GM18861 (cell line): ENCODE measurements around the gene MPZL2.
"Not testable (repeated sequence)": the region's sequence is repeated elsewhere in the genome, so short reads cannot be mapped to it uniquely, and the experiment has no call there.

Experiments used
- ATAC-seq: cut with Tn5 transposase; IDR thresholded peaks from one replicate; pipeline ENCODE4 v1.9.1; 2021; ENCODE audit not compliant: unreplicated experiment

The MPZL2 gene

DNA sequence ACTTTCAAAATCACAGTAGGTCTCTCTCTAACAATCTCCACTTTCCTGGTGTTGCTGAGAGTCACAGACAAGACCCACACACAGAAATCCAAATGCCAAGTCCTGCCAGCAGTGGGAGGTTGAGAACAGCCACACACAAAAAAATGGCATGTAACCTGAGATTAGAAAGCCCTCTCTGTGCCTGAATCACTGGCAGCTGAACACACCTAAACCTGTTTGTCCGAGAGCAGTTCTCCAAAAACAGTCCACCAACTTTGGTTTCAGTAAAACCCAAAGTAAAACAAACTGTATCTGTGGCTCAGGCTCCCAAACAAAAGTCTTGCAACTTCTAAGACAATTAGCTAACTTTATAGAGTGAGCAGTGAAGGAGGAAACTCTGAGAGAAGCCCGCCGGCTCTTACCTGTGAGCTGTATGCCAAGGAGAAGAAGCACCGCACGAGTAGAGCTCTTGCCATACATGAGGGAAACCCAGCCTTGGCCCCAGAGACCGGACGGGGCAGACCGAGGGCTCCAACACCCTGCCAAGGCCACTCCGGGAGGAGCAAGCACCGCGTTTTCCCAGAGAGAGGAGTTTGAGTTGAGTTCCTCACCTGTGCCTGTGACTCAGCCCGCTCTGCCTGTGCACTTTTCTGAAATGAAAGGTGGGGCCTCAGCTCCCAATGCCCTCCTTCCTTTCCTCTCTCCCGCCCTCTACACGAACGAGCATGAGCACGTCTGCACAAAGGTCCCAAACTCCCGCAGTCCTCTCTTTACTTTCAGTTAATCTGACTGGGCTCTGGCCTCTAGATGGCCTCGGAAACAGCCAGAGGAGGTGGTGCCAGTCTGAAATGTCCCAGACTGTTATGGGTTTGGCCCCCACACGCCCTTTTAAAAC lies at the start of gene MPZL2:
Gene MPZL2 (minus strand): TSS at position 603 of the 874 bp plus-strand sequence. CDS start 144 bp downstream, at position 459.
- ATAC-seq, result no peak

DNA sequence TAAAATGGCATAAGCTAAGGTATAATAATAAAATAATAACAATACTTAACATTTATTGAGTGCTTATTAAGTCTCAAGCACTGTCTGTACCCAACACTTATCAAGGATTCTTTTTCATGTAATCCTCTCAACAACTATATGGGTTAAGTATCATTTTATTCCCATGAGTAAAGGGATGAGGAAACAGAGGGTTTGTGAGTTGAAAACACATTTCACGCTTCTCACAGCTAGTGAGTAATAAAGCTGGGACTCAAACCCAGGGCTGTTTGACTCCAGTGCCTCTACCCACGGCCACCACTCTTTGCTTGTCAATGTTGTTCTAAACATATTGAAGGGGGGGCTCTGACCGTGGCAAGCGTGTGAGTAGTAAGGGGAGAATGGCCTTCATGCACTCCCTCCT lies 49.1 kb upstream of the MPZL2 start:
- ATAC-seq, result no peak

DNA sequence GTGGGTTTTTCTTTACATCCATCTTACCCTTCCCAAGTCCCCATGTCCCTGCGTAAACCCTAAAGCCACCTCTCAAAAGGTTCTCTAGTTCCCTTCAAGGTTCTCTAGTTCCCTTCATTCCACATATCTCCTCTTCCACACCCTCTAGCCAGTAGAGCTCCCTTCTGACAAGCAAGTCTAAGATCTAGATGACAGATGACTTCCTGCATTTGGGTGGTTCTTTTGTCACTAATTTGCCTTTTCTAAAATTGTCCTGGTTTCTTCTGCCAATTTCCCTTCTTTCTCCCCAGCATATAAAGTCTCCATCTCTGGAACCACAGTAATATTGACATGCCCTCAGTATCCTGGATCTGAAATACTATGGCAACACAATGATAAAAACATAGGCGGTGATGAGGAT lies 48.2 kb upstream of the MPZL2 start:
- ATAC-seq, result no peak

DNA sequence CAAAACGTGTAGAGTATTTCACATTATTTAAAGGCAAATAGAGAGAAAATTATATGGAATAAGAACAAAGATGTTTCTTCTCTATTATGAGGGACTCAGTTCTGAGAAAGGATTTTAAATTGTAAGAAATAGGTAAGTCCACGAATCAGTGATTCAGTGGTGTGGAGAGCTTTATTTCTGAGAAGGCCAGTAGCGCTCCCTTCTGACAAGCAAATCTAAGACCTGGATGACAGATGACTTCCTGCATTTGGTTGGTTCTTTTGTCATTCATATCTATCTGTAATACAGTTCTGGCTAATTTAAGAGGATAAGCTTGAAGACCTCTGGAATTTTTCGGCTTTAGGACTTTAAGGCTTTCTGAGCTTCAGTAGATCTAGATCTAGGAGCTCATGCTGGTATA lies 47.4 kb upstream of the MPZL2 start:
- no peak for ATAC-seq

- no peak for ATAC-seq
These were observed 46.8 kb upstream of the MPZL2 start for GRCh38 chr11:118310781-118311485.

- ATAC-seq, result no peak
These were observed 46.2 kb upstream of the MPZL2 start for GRCh38 chr11:118310271-118310670.

DNA sequence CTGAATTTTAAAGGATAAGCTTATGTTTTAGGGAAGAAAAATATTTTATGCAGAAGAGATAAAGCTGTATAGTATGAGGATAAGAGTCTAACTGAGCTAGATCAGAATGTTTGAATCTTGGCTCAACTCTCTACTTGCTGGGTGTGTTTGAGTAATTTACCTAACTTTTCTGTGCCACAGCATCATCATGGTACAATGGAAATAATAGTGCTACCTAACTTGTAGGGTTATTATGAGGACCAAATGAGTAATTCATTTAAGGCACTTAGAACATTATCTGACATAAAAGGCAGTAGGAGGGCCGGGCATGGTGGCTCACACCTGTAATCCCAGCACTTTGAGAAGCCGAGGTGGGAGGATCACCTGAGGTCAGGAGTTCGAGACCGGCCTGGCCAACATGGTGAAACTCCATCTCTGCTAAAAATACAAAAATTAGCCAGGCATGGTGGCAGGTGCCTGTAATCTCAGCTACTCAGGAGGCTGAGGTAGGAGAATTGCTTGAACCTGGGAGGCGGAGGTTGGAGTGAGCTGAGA lies 45.0 kb upstream of the MPZL2 start:
- ATAC-seq, result not testable (repeated sequence)

DNA sequence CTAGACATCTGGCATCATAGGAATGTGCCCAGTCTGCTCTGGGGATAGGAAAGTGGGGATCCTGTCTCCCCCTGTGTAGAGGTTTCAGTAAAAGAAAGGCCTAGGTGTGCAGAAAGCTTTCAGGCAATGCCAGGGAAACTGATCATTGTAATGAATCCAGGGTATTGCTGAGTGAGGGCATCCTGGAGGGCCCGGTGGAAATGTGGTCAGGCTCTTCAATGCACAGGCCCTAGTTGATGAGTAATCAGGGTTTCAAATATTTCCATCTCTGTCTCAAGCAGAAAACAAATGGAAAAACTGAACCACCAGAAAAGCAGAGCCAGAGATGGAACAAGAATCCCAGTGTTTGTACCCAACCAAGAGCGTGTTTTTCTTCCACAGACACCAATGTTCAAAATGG lies 42.5 kb upstream of the MPZL2 start:
- ATAC-seq, result no peak

GRCh38 chr11:118305726-118306125 lies 41.6 kb upstream of the MPZL2 start:
- no peak for ATAC-seq

DNA sequence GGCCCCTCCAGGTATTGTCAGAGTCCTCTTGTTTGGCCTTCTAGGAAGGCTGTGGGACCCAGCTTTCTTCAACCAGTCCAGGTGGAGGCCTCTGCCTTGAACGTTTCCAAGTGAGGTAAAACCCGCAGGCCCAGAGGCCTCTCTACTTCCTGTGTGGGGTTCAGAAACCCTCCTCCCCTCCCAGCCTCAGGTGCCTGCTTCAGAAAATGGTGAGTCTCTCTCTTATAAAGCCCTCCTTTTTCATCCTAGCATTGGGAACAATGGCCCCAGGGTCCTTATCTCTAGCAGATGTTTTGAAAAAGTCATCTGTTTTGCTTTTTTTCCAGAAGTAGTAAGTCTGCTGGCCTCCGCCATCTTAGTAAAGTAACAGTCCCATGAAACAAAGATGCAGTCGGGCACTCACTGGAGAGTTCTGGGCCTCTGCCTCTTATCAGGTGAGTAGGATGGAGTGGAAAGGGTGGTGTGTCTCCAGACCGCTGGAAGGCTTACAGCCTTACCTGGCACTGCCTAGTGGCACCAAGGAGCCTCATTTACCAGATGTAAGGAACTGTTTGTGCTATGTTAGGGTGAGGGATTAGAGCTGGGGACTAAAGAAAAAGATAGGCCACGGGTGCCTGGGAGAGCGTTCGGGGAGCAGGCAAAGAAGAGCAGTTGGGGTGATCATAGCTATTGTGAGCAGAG lies 40.6 kb upstream of the MPZL2 start, which contains the start of gene CD3E:
Gene CD3E (plus strand): TSS at position 163 of the 681 bp plus-strand sequence. CDS start 223 bp downstream, at position 386.
- no peak for ATAC-seq

DNA sequence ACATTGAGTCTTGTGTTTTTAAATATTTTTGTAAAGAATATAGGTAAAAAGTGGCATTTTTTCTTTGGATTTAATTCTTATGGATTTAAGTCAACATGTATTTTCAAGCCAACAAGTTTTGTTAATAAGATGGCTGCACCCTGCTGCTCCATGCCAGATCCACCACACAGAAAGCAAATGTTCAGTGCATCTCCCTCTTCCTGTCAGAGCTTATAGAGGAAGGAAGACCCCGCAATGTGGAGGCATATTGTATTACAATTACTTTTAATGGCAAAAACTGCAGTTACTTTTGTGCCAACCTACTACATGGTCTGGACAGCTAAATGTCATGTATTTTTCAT lies 40.1 kb upstream of the MPZL2 start:
- ATAC-seq, result no peak

DNA sequence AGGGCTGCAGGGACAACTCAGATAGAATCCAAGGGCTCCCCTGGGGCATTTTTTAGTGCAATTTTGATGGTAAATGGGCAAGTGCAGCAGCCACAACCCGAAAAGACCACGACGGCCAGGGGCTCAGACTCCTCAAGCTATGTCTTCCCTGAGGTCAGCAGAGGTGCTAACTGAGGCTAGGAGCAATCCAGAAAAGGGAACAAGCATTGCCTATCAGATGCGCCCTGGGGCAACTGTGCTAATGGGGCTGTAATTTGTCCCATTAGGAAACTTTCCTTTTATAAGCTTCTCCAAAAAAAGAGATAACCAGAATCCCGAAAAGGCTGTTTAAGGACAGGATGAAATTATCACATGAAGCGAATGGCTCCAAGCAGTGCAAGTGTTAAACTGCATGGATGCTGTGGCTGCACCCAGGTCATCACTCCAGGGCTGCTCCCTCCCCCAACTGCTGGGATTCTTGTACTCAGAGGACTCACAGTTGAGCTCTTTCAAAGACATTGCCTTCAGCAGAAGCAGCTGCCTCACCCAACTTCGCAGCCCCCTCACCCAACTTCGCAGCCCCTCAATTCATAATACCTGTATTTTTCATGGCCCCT lies 37.6 kb upstream of the MPZL2 start:
- no peak for ATAC-seq

DNA sequence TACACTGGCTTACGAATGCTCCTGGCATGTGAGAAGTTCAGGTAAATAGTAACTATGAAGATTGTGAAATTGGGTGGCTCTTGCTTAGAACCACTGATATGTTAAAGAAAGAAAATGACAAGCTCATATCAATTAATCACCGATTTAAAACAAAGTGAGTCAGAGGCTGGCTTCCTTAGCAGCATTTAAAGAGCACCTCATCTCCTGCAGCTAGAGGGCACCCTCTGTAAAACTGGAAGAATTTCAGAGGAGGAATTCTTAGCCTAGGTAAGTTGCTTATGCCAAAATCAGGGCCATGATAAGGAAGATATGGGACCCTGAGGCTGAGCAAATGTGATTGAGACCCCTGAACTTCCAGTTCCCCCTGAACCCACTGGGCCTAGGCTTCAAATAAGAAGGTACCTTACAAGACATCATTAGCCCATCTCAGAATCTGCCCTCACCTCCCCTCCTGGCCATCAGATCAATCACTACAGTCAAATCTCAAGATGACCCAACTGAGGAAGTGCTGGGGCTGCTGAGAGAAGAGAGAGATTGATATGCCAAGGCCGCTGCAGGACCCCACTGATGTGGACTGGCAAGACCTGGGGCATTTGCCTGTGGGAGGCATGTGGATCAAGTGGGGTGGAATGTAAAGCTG lies 31.8 kb upstream of the MPZL2 start:
- ATAC-seq, result no peak

DNA sequence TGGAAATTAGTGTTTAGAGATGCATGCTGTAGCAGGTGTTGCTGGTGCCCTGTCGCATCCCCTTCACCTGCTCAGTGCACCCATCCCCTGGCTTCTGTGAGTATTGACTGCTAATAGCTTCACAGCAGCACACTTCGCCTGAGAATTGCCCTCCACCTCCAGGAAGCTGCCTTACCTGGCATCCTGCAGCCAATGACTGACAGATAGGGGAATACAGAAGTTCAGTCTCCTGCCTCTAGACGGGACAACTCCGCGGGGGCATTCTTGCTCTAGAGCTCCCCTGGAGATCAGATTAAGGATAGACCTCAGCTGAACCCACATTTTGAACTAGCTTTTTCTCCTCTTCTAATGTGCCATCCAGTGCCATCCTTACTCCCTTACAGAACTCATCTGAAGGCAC lies 31.1 kb upstream of the MPZL2 start:
- no peak for ATAC-seq

GRCh38 chr11:118294053-118294452 lies 30.0 kb upstream of the MPZL2 start:
- no peak for ATAC-seq

DNA sequence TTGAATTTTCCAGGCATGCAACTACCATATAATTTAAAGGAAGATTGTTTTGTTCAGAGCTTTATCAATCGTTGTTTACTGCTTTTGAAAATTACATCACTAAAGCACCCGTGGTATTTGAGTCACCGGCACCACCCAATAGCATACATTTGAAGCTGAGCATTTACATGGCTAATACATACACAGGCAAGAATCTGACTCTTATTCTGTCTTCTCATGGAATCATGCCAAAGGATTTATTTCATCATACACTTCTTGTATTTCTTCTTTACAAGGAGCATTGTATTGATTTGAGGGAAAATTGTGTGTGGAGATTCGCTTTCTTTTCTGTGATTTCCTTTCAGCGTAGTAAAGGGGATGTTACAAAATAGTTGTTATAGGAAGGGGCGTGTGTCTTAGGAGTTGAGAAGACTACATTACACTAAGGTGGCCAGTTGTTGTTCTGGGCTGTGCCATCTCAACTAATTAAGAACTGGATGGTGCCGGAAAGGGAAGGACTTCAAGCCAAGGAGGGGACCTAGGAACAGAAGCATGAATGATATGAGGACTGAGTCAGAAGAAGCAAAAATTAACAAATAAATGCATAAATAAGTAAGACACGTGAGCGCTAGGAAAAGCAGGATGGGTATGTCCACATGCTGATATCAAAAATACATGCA lies 27.5 kb upstream of the MPZL2 start:
- no peak for ATAC-seq

DNA sequence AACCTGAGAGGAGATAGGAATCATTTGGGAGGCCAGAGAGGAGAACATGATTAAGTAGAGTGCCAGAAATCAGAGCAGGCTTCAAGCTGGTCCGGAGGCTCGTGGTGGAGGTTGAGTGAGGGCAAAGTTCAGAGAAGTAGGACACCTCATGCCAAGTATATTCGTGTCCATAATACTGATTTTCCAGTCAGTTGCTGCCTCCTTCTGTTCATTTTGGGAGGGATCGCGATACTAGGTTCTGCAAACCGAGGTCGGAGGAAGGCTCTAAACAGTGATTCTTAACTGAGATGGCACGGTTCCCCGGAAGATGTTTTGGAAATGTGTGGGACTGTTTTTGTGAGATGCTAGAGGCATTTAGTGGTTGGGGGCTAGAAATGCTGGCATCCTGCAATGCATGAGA lies 26.8 kb upstream of the MPZL2 start:
- no peak for ATAC-seq

DNA sequence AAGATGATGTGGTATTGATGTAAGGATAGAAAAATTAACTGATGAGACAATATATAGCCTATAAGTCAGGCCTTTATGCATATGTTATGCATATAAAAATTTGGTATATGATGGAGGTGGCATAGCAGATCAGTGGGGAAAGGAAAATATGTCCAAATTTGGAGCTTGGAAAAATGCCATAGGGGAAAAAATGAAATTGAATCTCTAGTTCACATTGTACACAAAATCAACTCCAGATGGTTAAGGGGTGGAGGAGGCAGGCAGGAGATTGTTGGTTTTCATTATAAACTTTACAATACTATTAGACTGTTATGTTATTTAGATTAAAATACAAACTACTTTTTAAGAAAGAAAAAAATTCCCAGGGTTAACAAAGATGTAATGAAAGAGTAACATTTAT lies 25.3 kb upstream of the MPZL2 start:
- no peak for ATAC-seq

DNA sequence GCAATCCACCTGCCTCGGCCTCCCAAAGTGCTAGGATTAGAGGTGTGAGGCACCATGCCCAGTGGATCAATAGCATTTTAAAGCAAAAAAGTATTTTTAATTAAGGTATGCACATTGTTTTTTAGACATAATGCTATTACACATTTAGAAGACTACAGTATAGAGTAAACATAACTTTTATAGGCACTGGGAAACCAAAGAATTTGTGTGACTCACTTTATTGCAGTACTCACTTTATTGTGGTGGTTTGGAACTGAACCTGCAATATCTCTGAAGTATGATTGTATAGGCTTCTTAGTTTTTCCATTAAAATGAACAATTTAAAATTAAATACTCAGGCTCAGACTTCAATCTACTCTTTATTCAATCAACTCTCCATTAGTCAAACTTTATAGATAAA lies 22.9 kb upstream of the MPZL2 start:
- ATAC-seq, result no peak

GRCh38 chr11:118286545-118286944 lies 22.4 kb upstream of the MPZL2 start:
- ATAC-seq, result no peak
